ENCODE data around the gene HOXC13.

The HOXC13 gene

GRCh38 chr12:53971129-53971528 is 32.5 kb downstream of the HOXC13 start:
- no peak for DNase-seq

- DNase-seq = no peak
These were observed 33.1 kb downstream of the HOXC13 start for GRCh38 chr12:53971686-53972085.

GRCh38 chr12:53972152-53972702 is 33.6 kb downstream of the HOXC13 start:
- no peak for DNase-seq

- DNase-seq = no peak
These were observed 34.1 kb downstream of the HOXC13 start, which contains the start of gene HOXC11 for GRCh38 chr12:53972722-53973235. HOXC11 (plus strand) TSS chr12:53973126; CDS start chr12:53973242, 116 bp downstream.

- DNase-seq = no peak
These were observed 34.8 kb downstream of the HOXC13 start for GRCh38 chr12:53973236-53974042.

- peak; percentile 79 for DNase-seq
These were observed 35.7 kb downstream of the HOXC13 start, which contains the start of gene HOTAIR for GRCh38 chr12:53974084-53975063. HOTAIR (minus strand) TSS chr12:53974954.

GRCh38 chr12:53975064-53975471 is 36.4 kb downstream of the HOXC13 start:
- DNase-seq = no peak

- DNase-seq = no peak
These were observed 37.0 kb downstream of the HOXC13 start for GRCh38 chr12:53975479-53976152.

- peak; percentile 80 for DNase-seq
These were observed 37.7 kb downstream of the HOXC13 start for GRCh38 chr12:53976172-53976822.

GRCh38 chr12:53976823-53977595 is 38.4 kb downstream of the HOXC13 start:
- DNase-seq = no peak

GRCh38 chr12:53977596-53978445 is 39.2 kb downstream of the HOXC13 start:
- DNase-seq = no peak

- DNase-seq = no peak
These were observed 40.1 kb downstream of the HOXC13 start for GRCh38 chr12:53978477-53979356.

- no peak for DNase-seq
These were observed 41.6 kb downstream of the HOXC13 start for GRCh38 chr12:53980104-53980801.

- DNase-seq = no peak
These were observed 42.3 kb downstream of the HOXC13 start for GRCh38 chr12:53980802-53981496.

GRCh38 chr12:53981634-53982565 is 43.3 kb downstream of the HOXC13 start:
- no peak for DNase-seq

Measured in islet precursor cell (in vitro differentiated cells).